Urinary bladder (tissue), 4 donors: Measurements from ENCODE around the gene KCNK5. TPM values are rescaled to one million over a fixed set of nuclear protein-coding genes. Genes with fewer than 3 reads are reported as not detected.
A peak's percentile ranks its signal among the peaks of the same experiment; 100 is the strongest.

Experiments
- DNase-seq: peaks from one replicate; pipeline ENCODE4 v3.0.0-alpha.2; 2015; ENCODE audit errors: extremely low spot score
- H3K27ac ChIP-seq: one replicate; pipeline ENCODE4 v1.5.1; 2013; ENCODE audit warnings: low read depth, mild to moderate bottlenecking, moderate library complexity
- H3K36me3 ChIP-seq: one replicate; pipeline ENCODE4 v1.6.1; 2013; ENCODE audit warnings: mild to moderate bottlenecking, moderate library complexity; ENCODE audit not compliant: insufficient read depth
- H3K4me1 ChIP-seq: one replicate; pipeline ENCODE4 v1.6.1; 2013; ENCODE audit warnings: mild to moderate bottlenecking, moderate library complexity; ENCODE audit not compliant: insufficient read depth
- H3K4me3 ChIP-seq: one replicate; pipeline ENCODE4 v1.5.1; 2013; ENCODE audit warnings: low read depth, low read length
- WGBS: extraction: QIAGEN DNeasy Blood & Tissue Kit; methylation state at CpG from one replicate; pipeline ENCODE4 v1.1.7; 2013; 5-methylcytosine and 5-hydroxymethylcytosine counted together
- polyA plus RNA-seq: library from polyadenylated mRNA; stranded (reverse); fragments of 200-250 nt; gene quantifications from one replicate; pipeline ENCODE4 v1.2.3, GENCODE V29; 2013
- total RNA-seq: library from RNA; depleted of rRNA; stranded (reverse); fragments of >200 nt; gene quantifications from one replicate; pipeline ENCODE4 v1.2.3, GENCODE V29; 2014
- donor health status: healthy with polysubstance abuse.
- donor health status: healthy.

Gene KCNK5
- total and polyA plus RNA-seq, 2 donors: 2.3 to 3.1 TPM

GRCh38 chr6:39230654-39231035 is 1.4 kb upstream of the KCNK5 start:
- Histone ChIP-seq H3K4me3 (no peak overlapping the region), H3K36me3 (no peaks in the 10 kb centered on the region), H3K4me1 (no peaks in the 10 kb centered on the region), H3K27ac (no peak overlapping the region)
- 83% methylated on average over 3 of the region's 3 CpGs for WGBS
- DNase-seq: no peak

DNA sequence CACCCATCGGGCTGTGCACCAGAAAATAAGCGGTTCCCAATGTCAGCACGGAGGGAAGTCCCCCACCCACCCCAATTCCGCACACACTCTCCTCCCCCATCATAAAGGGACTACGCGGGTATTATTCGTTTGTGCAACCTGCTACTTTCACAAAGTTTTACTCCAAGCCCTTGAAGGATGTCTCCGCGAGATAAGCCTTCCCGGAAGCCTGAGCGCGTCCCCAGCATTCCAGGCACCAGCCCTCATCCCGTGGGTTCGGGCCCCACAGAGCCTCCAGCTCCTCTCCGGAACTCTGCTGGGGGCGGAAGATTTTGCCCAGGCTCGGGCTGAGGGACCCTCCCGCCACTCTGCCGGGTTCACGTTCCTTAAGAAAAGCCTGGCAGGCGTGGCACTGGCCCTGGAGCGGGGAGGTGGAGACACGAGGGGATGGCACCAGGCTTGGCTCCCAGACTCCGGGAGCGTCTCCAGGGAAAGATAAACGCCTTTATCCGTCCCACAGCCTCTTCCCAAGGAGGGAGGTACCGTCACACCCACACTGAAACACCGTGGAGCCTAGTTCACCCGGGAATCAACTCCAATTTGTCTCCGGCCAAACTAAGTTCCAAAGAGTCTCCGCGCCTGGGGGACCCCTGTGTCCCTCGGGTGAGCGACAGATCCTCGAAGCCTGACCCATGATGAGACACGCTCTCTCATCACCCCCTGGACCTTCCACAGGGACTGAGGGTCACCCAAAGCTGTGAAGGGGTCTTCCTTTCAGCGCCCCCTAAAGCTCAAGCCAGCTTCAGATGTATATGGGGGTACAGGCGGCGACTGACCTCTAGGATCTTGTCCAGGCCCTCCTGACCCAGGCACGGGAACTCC is 934 bp downstream of the KCNK5 start:
- no peaks in the 10 kb centered on the region for H3K4me1 ChIP-seq
- WGBS: 46% methylated on average over 41 of the region's 41 CpGs
- no peak for DNase-seq
- no peak overlapping the region for H3K27ac ChIP-seq
- H3K36me3 ChIP-seq: no peaks in the 10 kb centered on the region
- H3K4me3 ChIP-seq: peak overlapping the region; percentile 51

DNA sequence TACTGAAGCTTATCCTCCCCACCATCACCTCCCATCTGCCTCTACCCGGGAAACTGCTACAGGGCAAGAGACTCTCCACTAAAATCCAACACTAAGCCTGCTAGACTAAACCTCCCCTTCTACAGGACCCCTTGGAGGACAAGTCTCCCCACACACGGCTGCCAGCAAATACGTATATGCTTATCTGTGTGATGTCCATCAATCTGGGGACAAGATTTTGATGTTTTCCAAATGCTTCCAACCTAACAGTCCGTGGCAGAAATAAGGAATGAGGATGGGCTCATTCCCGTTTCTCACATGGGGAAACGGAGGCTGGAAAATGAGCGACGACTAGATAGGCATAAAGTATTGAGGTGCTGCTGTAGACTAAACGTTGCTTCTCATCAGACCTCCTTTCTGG is 1.8 kb downstream of the KCNK5 start:
- no peak for DNase-seq
- WGBS: 76% methylated on average over 9 of the region's 9 CpGs
- Histone ChIP-seq H3K36me3 (no peaks in the 10 kb centered on the region), H3K4me1 (no peaks in the 10 kb centered on the region), H3K27ac (no peak overlapping the region), H3K4me3 (peak overlapping the region; percentile 51)

DNA sequence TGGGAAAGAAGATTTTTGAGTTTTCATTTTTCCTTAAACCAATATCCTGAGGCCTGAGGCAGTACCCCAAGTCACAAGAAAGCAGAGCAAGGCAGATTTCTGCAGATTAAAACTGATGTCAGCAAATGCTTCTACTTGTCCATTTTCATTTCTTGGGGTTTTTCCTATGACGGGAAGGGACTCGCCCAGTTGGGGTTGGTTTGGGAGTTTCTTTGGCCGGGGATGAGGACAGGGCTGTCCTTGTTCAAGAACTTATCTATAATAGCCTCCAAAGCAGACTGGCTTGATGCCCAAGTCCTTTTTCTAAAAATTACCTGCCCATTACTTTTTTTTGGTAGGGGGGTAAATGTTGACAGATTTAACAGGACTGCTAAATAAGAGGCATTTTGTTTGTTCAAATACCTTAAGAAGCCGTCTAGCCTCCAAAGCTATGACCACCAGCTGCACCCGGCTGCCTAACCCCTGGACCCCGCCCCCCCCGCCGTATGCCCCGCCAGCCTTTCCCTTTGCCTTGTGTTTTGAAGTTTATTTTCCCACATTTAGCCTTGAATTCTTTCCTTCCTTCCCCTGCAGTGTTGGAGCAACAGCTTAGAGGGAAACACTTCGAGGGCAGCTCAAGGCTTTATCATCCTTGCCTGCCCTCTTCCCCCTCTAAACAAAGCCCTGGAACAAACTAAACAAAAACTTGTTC is 2.5 kb downstream of the KCNK5 start:
- H3K4me3 ChIP-seq: no peak overlapping the region
- no peaks in the 10 kb centered on the region for H3K4me1 ChIP-seq
- no peak for DNase-seq
- 58% methylated on average over 10 of the region's 10 CpGs for WGBS
- H3K27ac ChIP-seq: no peak overlapping the region
- H3K36me3 ChIP-seq: no peaks in the 10 kb centered on the region

GRCh38 chr6:39225946-39226437 is 3.3 kb downstream of the KCNK5 start:
- no peak overlapping the region for H3K27ac ChIP-seq
- DNase-seq: no peak
- no peak overlapping the region for H3K4me3 ChIP-seq
- no peaks in the 10 kb centered on the region for H3K4me1 ChIP-seq
- no peaks in the 10 kb centered on the region for H3K36me3 ChIP-seq
- WGBS: 78% methylated on average over 6 of the region's 6 CpGs

DNA sequence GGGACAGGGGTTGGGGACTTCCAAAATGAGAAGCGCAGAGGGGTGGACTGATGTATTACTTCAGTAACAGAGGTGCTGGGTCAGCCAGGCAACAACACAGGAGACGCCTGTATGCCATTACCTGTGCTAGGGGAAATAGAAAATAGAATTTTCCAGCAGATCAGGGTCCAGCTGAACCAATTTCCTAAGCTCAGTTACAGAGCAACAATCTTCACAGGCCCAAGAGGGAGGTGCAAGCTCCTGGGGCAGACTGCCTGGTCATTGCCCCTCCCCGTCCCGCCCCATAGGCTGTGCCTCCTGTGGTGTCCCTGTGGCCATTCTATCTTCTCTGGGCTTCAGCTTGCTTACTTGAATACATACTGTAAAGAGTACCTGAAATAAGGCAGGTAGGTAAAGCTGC is 3.7 kb downstream of the KCNK5 start:
- H3K4me3 ChIP-seq: no peak overlapping the region
- WGBS: 95% methylated on average over 4 of the region's 4 CpGs
- H3K27ac ChIP-seq: no peak overlapping the region
- H3K4me1 ChIP-seq: no peaks in the 10 kb centered on the region
- no peaks in the 10 kb centered on the region for H3K36me3 ChIP-seq
- no peak for DNase-seq

DNA sequence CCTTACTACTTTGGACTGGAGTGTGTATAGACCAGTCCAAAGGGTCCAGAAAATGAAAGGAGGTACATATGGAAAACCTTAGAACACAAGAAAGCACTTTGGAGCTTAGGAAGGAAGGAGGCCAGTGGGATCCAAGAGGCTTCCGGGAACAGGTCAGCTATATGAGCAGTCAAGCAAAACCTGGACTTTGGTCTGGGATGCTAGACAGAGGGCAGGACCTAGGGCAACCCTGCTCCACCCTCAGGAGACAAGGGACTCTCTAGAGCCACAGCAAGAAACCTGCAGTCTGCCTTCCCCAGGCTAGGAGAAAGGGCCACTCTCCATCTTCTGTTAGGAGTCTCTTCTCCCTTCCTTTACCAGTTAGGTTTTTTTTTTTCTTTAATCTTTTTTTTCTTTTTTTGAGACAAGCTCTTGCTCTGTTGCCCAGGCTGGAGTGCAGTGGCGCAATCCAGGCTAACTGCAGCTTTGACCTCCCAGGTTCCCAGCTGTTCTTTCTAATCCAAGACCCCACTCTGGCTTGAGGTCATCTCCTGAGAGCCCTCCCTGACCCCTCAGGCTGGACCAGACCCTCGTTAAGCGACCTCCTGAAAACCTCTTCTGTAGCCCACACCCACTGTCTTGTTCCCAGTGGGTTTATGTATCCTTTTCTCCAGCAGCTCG is 4.6 kb downstream of the KCNK5 start:
- Histone ChIP-seq H3K4me3 (no peak overlapping the region), H3K36me3 (no peaks in the 10 kb centered on the region), H3K27ac (no peak overlapping the region), H3K4me1 (no peaks in the 10 kb centered on the region)
- WGBS: 72% methylated on average over 5 of the region's 5 CpGs
- no peak for DNase-seq

DNA sequence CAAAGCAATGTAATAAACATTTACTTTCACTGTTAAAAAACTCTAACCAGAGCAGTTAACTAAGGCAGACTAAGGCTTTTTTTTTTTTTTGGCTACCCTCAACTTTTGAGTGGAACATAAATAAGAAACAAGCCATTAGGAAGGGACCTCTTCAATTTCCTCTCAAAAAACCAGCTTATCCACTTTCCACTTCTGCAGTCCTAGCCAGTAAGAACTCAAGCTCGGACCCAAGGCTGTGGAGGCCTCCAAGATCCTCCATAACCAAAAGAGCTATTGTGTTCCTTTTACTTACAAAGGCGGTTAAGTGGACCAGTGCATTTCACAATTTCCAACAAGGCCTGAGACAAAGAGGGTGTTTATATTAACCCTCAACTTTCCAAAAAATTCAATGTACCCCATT is 5.3 kb downstream of the KCNK5 start:
- WGBS: 79% methylated on average over 2 of the region's 2 CpGs
- Histone ChIP-seq H3K4me3 (no peak overlapping the region), H3K36me3 (no peaks in the 10 kb centered on the region), H3K4me1 (no peaks in the 10 kb centered on the region), H3K27ac (no peak overlapping the region)
- no peak for DNase-seq

DNA sequence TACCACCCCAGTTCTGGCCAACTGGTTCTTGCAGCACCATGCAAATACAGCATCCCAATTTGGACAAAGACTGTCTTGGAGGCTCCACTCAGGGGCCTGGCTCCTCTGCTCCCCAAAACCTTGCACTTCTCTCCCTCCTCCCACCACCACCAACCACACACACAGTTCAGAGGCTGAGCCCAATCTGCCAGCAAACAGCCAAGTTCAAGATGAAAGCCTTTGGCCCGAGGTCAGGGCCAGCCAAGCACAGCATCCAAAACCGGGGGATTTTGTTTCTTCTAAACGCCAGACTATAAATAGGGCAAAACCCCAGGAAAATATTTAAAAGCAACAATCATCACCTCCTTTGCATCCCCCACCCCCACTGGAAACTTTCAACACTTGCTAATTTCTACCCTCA is 5.7 kb downstream of the KCNK5 start:
- Histone ChIP-seq H3K36me3 (no peaks in the 10 kb centered on the region), H3K4me3 (no peak overlapping the region), H3K4me1 (no peaks in the 10 kb centered on the region), H3K27ac (no peak overlapping the region)
- DNase-seq: no peak
- WGBS: 31% methylated on average over 3 of the region's 3 CpGs

- Histone ChIP-seq H3K4me3 (no peak overlapping the region), H3K36me3 (no peaks in the 10 kb centered on the region), H3K4me1 (no peaks in the 10 kb centered on the region), H3K27ac (no peak overlapping the region)
- 97% methylated on average over 5 of the region's 5 CpGs for WGBS
- DNase-seq: no peak
These were observed 6.2 kb downstream of the KCNK5 start for GRCh38 chr6:39223061-39223460.

DNA sequence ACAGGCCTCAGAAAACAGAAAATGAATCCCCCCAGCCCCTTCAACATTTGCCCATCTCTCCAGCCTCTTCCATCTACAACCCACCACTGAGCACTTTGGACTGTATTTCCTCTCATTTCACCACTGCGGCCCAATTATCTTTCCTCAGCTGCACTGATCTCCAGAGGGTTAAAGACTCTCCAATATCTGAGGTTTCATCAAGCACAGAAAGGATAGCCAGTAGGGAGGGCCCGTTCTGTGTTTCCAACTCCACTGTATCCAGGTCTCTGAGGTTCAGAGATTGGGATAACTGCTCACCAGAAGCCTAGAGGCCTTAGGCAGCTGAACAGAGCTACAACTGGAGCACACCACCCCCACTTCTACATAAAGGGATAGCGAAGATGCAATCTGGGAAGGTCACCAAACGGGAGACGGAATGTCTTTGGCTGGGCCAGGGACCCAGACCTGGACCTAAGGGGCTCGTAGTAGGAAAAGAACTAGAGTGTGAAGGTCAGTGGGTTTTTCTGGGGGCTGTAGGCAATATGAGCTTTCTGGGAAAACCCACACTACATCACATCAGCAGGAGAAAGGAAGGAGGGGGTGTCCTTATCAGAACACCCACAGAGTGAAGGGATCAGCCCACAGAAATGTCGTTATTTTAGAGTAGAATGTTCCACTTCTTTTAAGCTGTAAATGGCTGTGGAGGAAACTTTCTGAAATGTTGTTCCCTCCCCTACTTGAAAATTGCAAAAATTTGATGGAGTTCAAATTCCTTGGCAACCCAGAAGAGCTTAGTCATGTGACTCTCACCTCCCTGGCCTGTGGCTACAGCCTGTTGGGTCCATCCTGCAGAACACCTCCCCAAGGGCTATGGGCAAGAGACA is 7.3 kb downstream of the KCNK5 start:
- DNase-seq: no peak
- no peak overlapping the region for H3K4me3 ChIP-seq
- H3K27ac ChIP-seq: no peak overlapping the region
- 78% methylated on average over 7 of the region's 7 CpGs for WGBS
- no peaks in the 10 kb centered on the region for H3K4me1 ChIP-seq
- H3K36me3 ChIP-seq: no peaks in the 10 kb centered on the region

DNA sequence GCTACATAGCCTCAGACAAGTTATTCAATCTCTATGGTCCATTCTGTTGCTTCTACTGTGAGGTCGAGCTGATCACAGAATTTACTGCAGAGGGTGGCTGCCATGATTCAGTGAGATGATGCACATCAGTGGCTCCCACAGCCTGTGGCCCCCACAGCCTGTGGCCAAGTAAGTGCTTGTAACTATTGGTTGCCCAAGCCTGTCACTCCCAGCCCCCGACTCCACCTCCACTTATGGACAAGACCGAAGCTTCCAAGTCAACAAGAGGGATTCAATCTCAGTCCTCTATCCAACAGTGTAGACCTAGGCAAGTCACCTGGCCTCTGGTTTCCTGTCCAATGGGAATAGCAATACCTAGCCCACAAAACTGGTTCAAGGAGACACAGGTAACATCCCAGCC is 8.2 kb downstream of the KCNK5 start:
- Histone ChIP-seq H3K4me3 (no peak overlapping the region), H3K4me1 (no peaks in the 10 kb centered on the region), H3K36me3 (no peaks in the 10 kb centered on the region), H3K27ac (no peak overlapping the region)
- no peak for DNase-seq
- WGBS: 92% methylated on average over 3 of the region's 3 CpGs

GRCh38 chr6:39218868-39219567 is 10.3 kb downstream of the KCNK5 start:
- DNase-seq: no peak
- H3K4me3 ChIP-seq: no peak overlapping the region
- no peaks in the 10 kb centered on the region for H3K36me3 ChIP-seq
- no peak overlapping the region for H3K27ac ChIP-seq
- 58% methylated on average over 5 of the region's 5 CpGs for WGBS
- H3K4me1 ChIP-seq: peaks cover 3% of the 10 kb centered on the region
